Retina (tissue), 1 donor: ENCODE results near the gene BRINP3.

ENCODE experiments used
- DNase-seq: peaks from one replicate; pipeline ENCODE4 v3.0.0-alpha.2; 2016

The BRINP3 gene

DNA sequence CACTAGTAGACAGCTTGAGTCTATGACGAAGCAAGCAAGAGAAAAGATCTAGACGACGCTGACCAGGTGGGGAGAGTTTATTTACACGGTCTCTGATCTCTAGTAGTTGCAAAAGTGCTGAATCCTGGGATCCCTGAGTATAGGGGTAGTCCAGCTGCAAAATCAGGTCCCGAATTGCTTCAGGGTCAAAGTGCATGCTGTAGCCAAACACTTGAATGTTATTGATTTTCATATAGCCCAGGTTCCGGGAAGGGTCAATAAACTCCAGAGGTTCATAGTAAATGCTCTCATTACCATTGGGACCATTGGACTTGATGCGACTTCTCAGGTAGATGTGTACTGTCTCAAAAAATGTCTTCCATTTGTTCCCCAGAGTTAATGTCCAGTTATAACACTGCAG lies 379.6 kb downstream of the BRINP3 start:
- DNase-seq, result no peak

DNA sequence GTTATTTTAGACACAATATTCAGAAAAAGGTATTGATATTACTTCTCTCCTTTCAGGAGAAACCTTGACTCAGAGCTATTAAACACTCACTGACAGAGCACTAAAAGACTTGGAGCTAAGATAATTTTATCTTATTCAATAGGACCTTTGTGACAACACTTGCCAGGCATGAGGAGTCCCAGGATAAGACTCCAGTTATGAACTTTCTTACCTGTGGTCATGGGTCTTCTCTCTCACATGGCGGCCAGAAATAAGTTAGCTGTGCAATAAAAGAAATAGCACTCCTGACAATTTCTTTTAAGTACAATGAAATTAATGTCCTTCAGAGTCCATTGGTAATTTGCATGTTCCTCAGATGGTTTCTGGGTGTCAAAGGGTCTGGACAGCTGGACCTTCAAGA lies 382.1 kb downstream of the BRINP3 start:
- DNase-seq, result no peak

DNA sequence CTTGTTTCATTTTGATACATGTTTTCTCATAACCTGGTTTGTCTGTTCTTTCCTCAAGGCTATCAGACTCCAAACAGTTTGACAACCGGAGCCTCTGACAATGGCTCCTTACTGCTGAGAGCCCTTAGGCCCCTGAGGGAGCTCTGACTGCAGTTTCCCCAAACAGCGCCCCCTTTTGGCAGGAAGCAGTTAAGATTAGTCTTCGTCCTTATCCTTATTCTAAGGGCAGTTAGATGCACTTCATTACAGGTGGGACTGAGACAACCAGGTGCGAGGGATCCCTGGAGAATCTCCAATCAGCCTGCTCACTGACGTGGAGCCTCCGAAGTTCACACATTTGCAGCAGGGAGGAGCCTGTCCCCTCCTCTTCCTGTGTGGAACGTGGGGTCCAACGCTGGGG lies 393.1 kb downstream of the BRINP3 start:
- no peak for DNase-seq

DNA sequence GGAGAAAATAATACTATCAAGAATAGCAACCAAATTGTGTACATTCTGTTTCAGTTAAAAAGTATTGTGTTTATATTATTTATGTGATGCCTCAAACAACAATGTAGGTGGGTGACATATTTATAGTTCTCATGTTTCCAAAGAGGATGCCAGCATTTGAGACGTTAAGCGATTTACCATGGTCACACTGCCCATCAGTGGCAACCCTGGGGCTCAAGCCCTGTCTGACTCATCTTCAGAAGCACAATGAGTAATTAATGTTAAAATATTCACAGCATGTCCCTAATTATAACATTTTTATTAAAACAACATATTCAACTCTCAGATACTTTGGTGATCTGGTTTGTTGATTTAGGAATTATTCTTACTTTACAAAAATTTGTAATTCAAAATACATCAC lies 409.4 kb downstream of the BRINP3 start:
- no peak for DNase-seq

DNA sequence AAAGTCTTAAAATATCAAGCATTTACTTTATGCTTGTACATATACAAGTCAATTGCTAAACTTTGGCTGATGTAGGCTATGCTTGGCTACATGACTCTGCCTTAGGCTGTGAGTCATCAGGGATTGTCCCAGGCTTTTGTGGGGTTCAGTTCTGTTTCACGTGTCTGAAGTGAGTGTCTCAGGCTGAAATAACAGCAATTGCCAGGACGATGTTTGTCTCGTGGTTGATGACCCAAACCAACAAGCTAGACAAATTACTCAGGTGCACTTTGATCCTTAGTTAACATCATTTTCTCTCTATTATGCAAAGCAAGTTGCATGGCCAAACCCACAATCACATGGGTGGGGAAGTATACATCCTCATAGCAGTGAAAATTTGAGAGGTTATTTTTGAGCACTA lies 410.1 kb downstream of the BRINP3 start:
- no peak for DNase-seq

DNA sequence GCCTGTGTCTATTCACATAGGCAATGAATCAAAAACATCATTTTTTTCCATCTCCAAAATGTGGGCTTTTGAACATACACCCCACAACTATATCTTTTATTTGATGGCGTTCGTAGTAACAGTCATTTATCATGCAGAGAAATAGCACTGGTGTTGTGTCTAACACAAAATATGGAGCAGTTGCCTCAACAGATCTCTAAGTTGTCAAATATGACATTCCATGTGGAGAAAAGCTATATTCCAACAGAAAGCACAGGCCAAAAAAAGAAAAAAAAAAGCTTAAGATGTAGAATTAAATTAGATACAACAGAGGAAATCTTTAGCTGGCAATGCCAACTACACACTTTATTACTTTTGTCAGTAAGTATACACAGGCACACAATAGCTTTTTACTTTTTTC lies 411.7 kb downstream of the BRINP3 start:
- no peak for DNase-seq

DNA sequence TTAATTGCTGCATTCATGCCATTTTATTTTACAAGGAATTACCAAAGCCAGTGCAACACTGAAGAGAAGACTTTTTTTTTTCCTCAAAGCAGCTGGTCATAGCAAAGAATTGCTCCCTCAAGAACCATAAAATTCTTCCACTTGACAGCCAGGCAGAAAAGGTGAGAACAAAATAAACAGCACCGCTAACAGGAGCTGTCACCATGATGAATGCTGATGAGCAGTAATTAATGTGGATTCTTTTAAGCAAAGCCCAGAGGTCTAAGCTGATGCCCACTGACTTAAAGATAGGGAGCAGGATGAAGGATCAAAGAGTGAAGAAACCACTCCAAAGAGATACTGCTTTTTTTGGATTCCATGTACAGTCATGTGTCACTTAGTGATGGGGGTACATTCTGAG lies 428.4 kb downstream of the BRINP3 start:
- no peak for DNase-seq
